SHP77 (cell line): ENCODE data around the gene CLDN8.

Experiments used
- DNase-seq, 2 experiments: peaks; one replicate each; lab custom pipeline; 2025; lab: John Stamatoyannopoulos, UW

CLDN8 gene

GRCh38 chr21:30206551-30207251 lies 9.2 kb downstream of the CLDN8 start:
- DNase-seq = no peak

GRCh38 chr21:30200000-30200399 lies 15.9 kb downstream of the CLDN8 start:
- DNase-seq = no peak

GRCh38 chr21:30194701-30195299 lies 21.1 kb downstream of the CLDN8 start:
- DNase-seq = peak; percentile 62 to 69

GRCh38 chr21:30193201-30193600 lies 22.7 kb downstream of the CLDN8 start:
- no peak for DNase-seq

- DNase-seq = no peak
These were observed 25.3 kb downstream of the CLDN8 start for GRCh38 chr21:30190554-30190953.

- DNase-seq = no peak
These were observed 26.1 kb downstream of the CLDN8 start for GRCh38 chr21:30189773-30190172.

GRCh38 chr21:30186242-30186641 lies 29.7 kb downstream of the CLDN8 start:
- no peak for DNase-seq

- no peak for DNase-seq
These were observed 47.8 kb downstream of the CLDN8 start for GRCh38 chr21:30168086-30168485.

- DNase-seq = no peak
These were observed 49.2 kb downstream of the CLDN8 start, which contains the start of gene CLDN17 for GRCh38 chr21:30166705-30167104. Gene CLDN17 (minus strand): TSS chr21:30166805. CDS start chr21:30166617, 188 bp downstream.

GRCh38 chr21:30166171-30166570 lies 49.7 kb downstream of the CLDN8 start:
- no peak for DNase-seq

GRCh38 chr21:30164796-30165195 lies 51.1 kb downstream of the CLDN8 start:
- no peak for DNase-seq
